GM12864 (cell line): Measurements from ENCODE around the gene ZNF594.
"Not testable (repeated sequence)": the region's sequence is repeated elsewhere in the genome, so short reads cannot be mapped to it uniquely, and the experiment has no call there.

Experiments used
- DNase-seq: peaks from one replicate; pipeline ENCODE4 v3.0.0-alpha.2; 2011; ENCODE audit warnings: low read depth
- H3K4me3 ChIP-seq: 2 replicates; pipeline ENCODE4 v1.5.1; 2011; ENCODE audit warnings: mild to moderate bottlenecking, low read depth, low read length, control low read depth
- TF ChIP-seq, protein P1 (sequence below): IDR thresholded peaks from 2 replicates; pipeline ENCODE4 v1.5.1; 2011; ENCODE audit warnings: low read depth, mild to moderate bottlenecking, moderate library complexity, low read length, control low read depth, inconsistent platforms; ENCODE audit errors: missing control alignments

ZNF594 gene

DNA sequence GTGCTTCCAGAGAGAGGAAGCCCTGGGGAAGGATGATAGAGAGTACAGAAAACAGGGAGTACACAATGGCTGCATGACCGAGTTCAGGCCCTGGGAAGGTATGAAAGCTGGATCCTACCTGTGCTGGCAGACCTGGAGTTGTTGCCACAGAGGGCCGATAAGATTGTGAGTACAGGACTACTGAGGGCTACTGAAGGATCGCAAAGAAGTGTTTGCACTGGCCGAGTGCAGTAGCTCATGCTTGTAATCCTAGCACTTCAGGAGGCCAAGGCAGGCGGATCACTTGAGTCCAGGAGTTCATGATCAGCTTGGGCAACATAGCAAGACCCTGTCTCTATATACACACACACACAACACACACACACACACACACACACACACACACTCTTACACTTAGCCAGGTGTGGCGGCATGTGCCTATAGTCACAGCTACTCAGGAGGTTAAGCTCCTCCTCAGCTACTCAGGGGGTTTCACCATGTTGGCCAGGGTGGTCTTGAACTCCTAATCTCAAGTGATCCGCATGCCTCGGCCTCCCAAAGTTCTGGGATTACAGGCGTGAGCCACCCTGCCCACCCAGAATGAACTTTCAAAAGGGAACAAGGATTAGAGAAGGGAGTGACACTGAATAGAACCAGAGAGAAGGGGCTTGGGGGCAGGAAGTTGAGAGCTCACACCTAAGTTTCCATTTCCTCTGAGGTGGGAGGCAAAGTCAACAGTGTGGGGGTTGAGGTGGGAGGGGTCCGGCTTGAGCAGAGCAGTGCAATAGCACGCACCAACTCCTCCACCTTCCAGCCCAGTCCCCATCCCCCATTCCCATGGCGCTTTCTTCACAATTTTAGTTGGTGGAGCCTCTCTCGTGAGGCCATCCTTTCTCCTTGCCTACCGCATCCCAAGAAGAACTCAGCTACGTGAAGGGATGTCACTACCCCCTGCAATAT, 35.5 kb upstream of the ZNF594 start:
- H3K4me3 ChIP-seq = peak overlapping the region; percentile 45
- TF ChIP-seq, protein P1, sequence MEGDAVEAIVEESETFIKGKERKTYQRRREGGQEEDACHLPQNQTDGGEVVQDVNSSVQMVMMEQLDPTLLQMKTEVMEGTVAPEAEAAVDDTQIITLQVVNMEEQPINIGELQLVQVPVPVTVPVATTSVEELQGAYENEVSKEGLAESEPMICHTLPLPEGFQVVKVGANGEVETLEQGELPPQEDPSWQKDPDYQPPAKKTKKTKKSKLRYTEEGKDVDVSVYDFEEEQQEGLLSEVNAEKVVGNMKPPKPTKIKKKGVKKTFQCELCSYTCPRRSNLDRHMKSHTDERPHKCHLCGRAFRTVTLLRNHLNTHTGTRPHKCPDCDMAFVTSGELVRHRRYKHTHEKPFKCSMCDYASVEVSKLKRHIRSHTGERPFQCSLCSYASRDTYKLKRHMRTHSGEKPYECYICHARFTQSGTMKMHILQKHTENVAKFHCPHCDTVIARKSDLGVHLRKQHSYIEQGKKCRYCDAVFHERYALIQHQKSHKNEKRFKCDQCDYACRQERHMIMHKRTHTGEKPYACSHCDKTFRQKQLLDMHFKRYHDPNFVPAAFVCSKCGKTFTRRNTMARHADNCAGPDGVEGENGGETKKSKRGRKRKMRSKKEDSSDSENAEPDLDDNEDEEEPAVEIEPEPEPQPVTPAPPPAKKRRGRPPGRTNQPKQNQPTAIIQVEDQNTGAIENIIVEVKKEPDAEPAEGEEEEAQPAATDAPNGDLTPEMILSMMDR = no peak
- DNase-seq = peak; percentile 89

DNA sequence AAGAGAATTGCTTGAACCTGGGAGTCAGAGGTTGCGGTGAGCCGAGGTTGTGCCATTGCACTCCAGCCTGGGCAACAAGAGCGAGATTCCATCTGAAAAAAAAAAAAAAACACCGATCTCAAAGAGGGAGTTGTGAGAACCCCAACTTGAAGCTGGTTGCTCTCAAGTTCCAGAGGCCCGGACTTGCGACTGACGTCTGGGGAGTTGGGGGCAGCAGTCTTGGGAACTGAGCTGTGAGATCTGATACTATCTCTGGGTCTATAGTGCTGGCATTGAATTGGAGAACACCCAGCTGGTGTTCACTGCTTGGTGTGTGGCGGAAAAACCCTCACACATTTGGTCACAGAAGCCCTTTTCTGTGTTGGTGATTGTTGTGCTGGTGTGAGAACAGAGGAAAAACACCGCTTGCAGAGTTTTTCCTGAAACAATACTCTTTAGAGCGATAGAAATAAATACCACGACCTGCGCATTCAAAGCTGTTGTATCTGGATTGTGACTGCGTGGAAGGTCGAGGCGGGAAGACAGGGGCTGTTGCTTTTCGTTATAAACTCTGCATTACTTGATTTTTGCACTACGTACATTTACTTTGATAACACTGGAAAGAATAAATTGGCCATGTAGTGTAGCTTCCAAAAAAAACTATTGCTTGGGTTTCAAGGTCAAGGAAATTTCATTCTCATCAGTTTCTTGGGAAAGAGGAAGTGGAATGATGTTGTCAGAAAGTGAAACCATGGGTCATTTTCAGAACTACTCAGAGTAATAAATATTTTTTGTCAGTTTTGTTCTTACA, 34.2 kb upstream of the ZNF594 start:
- no peak for DNase-seq
- TF ChIP-seq, protein P1 = no peak
- no peak overlapping the region for H3K4me3 ChIP-seq

DNA sequence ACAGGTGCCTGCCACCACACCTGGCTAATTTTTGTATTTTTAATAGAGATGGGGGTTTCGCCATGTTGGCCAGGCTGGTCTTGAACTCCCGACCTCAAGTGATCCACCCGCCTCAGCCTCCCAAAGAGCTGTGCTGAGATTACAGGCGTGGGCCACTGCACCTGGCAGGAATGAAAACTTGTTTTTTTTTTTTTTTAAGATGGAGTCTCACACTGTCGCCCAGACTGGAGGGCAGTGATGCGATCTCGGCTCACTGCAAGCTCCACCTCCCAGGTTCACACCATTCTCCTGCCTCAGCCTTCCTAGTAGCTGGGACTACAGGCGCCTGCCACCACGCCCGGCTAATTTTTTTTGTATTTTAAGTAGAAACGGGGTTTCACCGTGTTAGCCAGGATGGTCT, 30.2 kb upstream of the ZNF594 start:
- DNase-seq, H3K4me3 ChIP-seq: not testable (repeated sequence)

DNA sequence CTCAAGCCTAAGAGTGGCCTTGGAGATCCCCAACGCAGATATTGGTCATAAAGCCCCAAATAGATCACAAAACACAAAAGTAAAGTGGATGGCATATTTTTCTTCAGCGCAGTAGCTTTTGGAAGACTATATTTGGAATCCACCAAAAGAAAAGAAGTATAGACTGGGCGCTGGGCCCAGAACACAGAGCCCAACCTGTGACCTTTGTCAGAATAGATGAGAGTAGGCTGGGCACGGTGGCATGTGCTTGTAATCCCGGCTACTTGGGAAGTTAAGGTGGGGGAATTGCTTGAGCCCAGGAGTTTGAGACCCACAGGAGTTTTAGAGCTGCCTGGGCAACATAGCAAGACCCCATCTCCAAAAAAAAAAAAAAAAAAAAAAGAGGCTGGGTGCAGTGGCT, 28.4 kb upstream of the ZNF594 start:
- no peak for DNase-seq
- TF ChIP-seq, protein P1 = no peak
- no peak overlapping the region for H3K4me3 ChIP-seq

DNA sequence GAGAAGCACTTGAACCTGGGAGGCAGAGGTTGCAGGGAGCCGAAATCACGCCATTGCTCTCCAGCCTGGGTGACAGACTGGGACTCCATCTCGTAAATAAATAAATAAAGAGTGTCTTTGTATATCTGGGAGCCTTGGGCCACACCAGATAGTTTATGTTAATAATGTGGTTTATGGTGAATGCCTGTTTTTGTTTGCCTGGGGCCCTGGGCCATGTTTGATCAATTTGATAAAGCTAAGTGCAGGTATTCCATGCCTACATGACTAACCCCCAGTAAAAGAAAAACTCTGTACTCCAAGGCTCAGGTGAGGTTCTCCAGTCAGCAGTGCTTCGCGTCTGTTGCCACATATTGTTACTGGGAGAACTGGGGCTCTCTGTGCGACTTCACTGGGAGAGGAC, 27.9 kb upstream of the ZNF594 start:
- H3K4me3 ChIP-seq = no peak overlapping the region
- DNase-seq = no peak
- TF ChIP-seq, protein P1 = no peak

DNA sequence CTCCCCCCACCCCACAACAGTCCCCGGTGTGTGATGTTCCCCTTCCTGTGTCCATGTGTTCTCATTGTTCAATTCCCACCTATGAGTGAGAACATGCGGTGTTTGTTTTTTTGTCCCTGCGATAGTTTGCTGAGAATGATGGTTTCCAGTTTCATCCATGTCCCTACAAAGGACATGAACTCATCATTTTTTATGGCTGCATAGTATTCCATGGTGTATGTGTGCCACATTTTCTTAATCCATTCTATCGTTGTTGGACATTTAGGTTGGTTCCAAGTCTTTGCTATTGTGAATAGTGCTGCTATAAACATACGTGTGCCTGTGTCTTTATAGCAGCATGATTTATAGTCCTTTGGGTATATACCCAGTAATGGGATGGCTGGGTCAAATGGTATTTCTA, 25.9 kb upstream of the ZNF594 start:
- not testable (repeated sequence) for DNase-seq, H3K4me3 ChIP-seq

DNA sequence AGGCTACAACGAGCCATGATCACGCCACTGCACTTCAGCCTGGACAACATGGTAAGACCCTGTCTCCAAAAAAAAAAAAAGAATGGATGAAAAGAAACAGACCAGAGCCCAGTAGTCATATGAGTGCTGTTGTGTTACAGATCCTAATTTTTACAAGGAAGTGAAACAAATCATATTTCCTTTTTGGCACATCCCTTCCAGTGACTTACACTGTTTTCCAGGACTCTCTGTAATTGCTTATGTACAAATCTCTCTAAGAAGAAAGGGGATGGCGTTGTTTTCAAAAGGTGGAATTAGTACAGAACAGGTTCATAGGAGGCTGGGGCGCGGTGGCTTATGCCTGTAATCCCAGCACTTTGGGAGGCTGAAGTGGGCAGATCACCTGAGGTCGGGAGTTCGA, 19.8 kb upstream of the ZNF594 start:
- TF ChIP-seq, protein P1 = no peak
- DNase-seq = no peak
- H3K4me3 ChIP-seq = no peak overlapping the region
